ENCODE measurements around the gene ZNF878. TPM values are rescaled to one million over a fixed set of nuclear protein-coding genes. Genes with fewer than 3 reads are reported as not detected.

Gene ZNF878
- total RNA-seq, 2 experiments from 2014 or later, result 0.65 to 1.0 TPM

DNA sequence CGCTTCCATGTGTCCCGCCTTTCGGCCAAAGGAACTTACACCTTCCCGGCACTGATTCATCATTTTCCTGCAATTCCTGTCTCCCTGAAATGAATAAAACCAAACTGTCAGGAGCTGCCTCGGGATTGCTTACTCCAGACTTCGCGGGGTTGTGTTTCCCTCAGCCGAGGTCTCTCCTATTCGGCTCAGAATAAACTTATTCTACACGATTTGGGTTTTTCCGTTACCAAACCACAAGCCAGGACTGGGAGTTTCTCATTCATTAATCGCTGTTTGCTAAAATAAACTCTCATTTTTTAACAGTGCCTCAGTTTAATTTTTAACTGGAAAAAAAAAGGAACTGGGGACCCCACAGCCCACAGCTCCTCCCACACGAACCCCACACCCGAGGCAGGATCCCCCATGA, 667 bp downstream of the ZNF878 start:
- Mint-ChIP-seq H3K4me1 (ENCODE audit: low read depth) (peaks cover 13% of the 10 kb centered on the region), H3K27ac (peak overlapping the region; percentile 16), H3K36me3 (ENCODE audit: low read depth) (peaks cover 8% of the 10 kb centered on the region), H3K27me3 (peaks cover 20% of the 10 kb centered on the region), H3K9me3 (peaks cover 3% of the 10 kb centered on the region), H3K4me3 (peak overlapping the region; percentile 83)
- TF ChIP-seq, protein P1, sequence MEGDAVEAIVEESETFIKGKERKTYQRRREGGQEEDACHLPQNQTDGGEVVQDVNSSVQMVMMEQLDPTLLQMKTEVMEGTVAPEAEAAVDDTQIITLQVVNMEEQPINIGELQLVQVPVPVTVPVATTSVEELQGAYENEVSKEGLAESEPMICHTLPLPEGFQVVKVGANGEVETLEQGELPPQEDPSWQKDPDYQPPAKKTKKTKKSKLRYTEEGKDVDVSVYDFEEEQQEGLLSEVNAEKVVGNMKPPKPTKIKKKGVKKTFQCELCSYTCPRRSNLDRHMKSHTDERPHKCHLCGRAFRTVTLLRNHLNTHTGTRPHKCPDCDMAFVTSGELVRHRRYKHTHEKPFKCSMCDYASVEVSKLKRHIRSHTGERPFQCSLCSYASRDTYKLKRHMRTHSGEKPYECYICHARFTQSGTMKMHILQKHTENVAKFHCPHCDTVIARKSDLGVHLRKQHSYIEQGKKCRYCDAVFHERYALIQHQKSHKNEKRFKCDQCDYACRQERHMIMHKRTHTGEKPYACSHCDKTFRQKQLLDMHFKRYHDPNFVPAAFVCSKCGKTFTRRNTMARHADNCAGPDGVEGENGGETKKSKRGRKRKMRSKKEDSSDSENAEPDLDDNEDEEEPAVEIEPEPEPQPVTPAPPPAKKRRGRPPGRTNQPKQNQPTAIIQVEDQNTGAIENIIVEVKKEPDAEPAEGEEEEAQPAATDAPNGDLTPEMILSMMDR (IDR thresholded peaks at IDR 0.05), result no peak
- intact Hi-C loops (cut with micrococcal nuclease), result no loop called here
- peak; percentile 32 for DNase-seq
- ChIA-PET POLR2A (interaction anchor here (0.6 to 2.1 kb wide), 7 partner anchors 17 to 1237 kb away, joined by 3 to 12 read pairs (median 4); partner anchors contain the start of genes ZNF433, ZNF491 and ZNF700), CTCF (interaction anchor here (0.6 to 3.5 kb wide), 10 partner anchors 8 to 254 kb away, joined by 3 to 13 read pairs (median 5); partner anchors contain the start of genes ZNF491 and ZNF700)
- no peak for ATAC-seq

DNA sequence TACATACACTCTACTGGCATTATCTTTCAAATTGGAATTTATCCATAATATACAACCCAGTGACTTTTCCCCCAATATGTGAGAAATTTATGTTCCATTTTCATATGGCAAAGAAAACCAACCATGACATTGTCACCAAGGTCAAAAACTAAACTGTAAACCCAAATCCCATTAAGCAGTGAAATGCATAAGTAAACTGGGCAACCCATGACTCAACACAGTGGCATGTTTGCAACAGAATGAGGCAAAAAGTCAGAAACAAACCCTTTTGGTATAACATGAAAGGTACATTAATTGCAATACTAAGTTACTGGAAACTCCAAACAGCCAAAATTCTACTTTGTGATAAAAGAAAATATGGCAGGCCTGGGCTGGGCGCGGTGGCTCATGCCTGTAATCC, 4.9 kb downstream of the ZNF878 start:
- TF ChIP-seq, protein P1 (IDR thresholded peaks at IDR 0.05), result no peak
- Mint-ChIP-seq H3K4me3 (no peak overlapping the region), H3K9me3 (peaks cover 22% of the 10 kb centered on the region), H3K27me3 (peaks cover 3% of the 10 kb centered on the region), H3K4me1 (ENCODE audit: low read depth) (peaks cover 7% of the 10 kb centered on the region), H3K36me3 (ENCODE audit: low read depth) (peaks cover 35% of the 10 kb centered on the region), H3K27ac (no peak overlapping the region)
- ATAC-seq (no peak), DNase-seq (no peak)
- ChIA-PET CTCF (no interaction called here), POLR2A (no interaction called here)
- intact Hi-C loops (cut with micrococcal nuclease), result no loop called here

DNA sequence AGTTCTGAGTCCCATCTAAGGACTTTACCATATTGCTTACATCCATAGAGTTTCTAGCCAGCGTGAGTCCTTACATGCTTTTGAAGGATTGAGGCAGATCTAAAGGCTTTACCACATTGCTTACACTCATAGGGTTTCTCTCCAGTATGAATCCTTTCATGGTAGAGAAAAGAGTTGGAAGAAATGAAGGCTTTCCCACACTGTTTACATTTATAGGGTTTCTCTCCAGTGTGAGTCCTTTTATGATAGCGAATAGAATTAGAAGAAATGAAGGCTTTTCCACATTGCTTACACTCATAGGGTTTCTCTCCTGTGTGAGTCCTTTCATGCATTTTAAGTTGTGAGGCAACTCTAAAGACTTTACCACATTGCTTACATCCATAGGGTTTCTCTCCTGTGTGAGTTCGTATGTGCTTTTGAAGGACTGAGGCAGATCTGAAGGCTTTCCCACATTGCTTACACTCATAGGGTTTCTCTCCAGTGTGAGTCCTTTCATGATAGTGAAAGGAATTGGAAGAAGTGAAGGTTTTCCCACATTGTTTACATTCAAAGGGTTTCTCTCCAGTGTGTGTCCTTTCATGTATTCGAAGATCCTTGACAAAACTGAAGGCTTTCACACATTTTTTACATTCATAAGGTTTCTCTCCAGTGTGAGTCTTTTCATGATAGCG, 8.9 kb downstream of the ZNF878 start:
- no peaks in the 10 kb centered on the region for H3K4me1 Mint-ChIP-seq (ENCODE audit: low read depth)
- intact Hi-C loops (cut with micrococcal nuclease), result no loop called here
- no peak for DNase-seq
- CTCF ChIA-PET, result interaction anchor here (0.9 kb wide), 1 partner anchor 47 kb away, joined by 3 read pairs; no protein-coding TSS in a partner anchor
- peaks cover 44% of the 10 kb centered on the region for H3K36me3 Mint-ChIP-seq (ENCODE audit: low read depth)
- H3K4me3 Mint-ChIP-seq, result no peak overlapping the region
- no peak overlapping the region for H3K27ac Mint-ChIP-seq
- POLR2A ChIA-PET, result no interaction called here
- H3K27me3 Mint-ChIP-seq, result no peaks in the 10 kb centered on the region
- peaks cover 29% of the 10 kb centered on the region for H3K9me3 Mint-ChIP-seq
- TF ChIP-seq, protein P1 (IDR thresholded peaks at IDR 0.05), result no peak
- no peak for ATAC-seq

DNA sequence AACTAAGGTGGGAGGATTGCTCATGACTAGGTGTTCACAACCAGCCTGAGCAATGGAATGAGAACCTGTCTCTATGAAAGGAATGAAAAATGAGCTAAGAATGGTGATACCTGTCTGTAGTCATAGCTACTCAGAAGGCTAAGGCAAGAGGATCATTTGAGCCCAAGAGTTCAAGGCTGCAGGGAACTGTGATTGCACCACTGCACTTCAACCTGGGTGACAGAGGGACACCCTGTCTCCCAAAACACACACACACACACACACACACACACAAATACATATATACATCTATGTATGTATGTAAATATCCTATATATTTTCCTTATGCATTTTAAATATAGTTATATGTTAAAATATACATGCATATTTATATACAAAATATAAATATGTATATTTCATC, 9.9 kb downstream of the ZNF878 start:
- ChIA-PET POLR2A (no interaction called here), CTCF (interaction anchor here (0.9 to 1.3 kb wide), 2 partner anchors 17 to 48 kb away, joined by 3 to 4 read pairs; no protein-coding TSS in a partner anchor)
- DNase-seq (no peak), ATAC-seq (no peak)
- H3K4me3 Mint-ChIP-seq, result no peak overlapping the region
- H3K27me3 Mint-ChIP-seq, result no peaks in the 10 kb centered on the region
- no peaks in the 10 kb centered on the region for H3K4me1 Mint-ChIP-seq (ENCODE audit: low read depth)
- H3K27ac Mint-ChIP-seq, result no peak overlapping the region
- intact Hi-C loops (cut with micrococcal nuclease), result no loop called here
- H3K36me3 Mint-ChIP-seq (ENCODE audit: low read depth), result peaks cover 44% of the 10 kb centered on the region
- peaks cover 29% of the 10 kb centered on the region for H3K9me3 Mint-ChIP-seq
- TF ChIP-seq, protein P1 (IDR thresholded peaks at IDR 0.05), result no peak
